GM13976 (cell line): ENCODE data around the gene ICOS.

Source experiments
- DNase-seq: peaks from one replicate; pipeline ENCODE4 v3.0.0; 2012; ENCODE audit warnings: low spot score
- in situ Hi-C: fragments of 300-500 bp; cut with MboI; formaldehyde crosslinking; loops from one replicate; pipeline ENCODE4 v1.12.0; 2022; ENCODE audit warnings: low sequenced_read_pairs, mixed read lengths, inconsistent platforms; ENCODE audit not compliant: unreplicated experiment
- TF ChIP-seq, protein P1 (sequence below): IDR thresholded peaks from 2 replicates; pipeline ENCODE4 v1.5.1; 2012; ENCODE audit warnings: borderline replicate concordance, mild to moderate bottlenecking; ENCODE audit not compliant: insufficient read depth; ENCODE audit errors: extremely low read depth, missing control alignments, control extremely low read depth

Gene ICOS

DNA sequence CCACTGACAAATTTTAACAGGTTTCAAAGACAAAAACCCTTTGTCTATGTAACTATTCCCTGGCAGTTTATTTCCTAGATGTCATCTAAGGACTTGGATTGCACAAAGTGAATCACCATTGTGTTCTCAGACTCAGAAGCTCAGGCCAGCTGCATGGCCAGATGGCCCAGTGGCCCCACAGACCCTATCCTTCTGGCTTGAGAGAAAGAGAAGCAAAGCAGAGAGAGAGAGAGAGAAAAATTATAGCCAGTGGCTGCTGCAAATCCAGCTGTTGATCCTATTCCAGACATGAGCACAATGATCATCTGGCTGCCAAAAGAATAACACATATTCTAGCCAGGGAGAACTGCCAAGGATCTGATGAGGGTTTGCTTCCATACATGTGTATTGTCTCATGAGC is 43.2 kb upstream of the ICOS start:
- in situ Hi-C loops = no loop called here
- no peak for DNase-seq
- TF ChIP-seq, protein P1, sequence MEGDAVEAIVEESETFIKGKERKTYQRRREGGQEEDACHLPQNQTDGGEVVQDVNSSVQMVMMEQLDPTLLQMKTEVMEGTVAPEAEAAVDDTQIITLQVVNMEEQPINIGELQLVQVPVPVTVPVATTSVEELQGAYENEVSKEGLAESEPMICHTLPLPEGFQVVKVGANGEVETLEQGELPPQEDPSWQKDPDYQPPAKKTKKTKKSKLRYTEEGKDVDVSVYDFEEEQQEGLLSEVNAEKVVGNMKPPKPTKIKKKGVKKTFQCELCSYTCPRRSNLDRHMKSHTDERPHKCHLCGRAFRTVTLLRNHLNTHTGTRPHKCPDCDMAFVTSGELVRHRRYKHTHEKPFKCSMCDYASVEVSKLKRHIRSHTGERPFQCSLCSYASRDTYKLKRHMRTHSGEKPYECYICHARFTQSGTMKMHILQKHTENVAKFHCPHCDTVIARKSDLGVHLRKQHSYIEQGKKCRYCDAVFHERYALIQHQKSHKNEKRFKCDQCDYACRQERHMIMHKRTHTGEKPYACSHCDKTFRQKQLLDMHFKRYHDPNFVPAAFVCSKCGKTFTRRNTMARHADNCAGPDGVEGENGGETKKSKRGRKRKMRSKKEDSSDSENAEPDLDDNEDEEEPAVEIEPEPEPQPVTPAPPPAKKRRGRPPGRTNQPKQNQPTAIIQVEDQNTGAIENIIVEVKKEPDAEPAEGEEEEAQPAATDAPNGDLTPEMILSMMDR = no peak

DNA sequence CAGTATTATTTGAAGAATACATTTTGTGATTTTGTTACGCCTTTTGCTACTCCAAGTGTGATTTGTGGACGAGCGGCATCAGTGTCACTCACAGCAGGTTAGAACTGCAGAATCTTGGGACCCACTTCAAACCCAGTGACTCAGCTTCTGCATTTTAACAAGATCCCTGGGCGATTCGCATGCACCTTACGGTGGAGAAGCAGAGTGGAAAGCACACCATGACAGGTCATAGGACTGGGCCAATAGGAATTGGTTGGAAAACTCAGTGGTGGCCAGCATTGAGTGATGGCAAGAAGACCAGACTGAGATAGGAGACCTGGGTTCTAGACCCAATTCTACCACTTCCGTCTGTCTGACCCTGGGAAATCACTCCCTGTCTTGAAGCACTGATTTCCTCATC is 42.7 kb upstream of the ICOS start:
- TF ChIP-seq, protein P1 = no peak
- in situ Hi-C loops = no loop called here
- DNase-seq = no peak

DNA sequence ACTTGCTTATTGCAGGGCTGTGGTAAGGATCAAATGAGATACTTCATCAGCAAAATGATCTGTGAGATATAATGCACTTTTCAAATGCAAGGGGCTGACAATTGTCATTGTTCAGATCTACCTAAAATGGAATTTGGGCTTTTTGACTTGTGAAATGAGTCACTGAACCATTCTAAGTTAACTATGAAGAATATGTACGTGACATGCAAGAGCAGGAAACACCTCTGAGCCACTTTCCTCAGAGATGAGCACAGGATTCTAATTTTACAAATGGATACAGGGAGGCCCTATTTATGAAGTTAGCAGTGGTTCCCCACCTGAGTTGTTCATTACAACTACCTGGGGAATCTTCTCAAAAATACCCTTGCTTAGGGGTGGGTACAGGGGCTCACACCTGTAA is 42.3 kb upstream of the ICOS start:
- DNase-seq = no peak
- in situ Hi-C loops = no loop called here
- TF ChIP-seq, protein P1 = no peak

DNA sequence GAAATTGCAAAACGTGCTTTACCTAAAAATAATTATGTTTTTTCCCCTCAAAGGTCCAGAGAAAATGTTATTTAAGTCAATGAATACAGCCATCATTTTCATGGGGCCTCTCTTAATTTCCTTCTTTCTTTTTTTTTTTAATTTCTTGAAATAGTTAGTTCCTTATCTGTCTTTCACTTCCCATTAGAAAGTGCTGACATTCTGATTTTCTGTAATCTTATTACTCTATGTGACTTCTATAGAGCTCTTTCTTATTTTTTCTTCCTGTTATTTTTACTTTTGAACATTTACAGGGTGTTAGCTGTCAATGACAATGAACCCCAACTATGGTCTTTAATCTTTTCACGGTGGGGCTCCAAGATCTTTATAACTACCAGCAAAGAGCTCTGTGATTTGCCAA is 39.0 kb upstream of the ICOS start:
- in situ Hi-C loops = no loop called here
- no peak for DNase-seq
- TF ChIP-seq, protein P1 = no peak

DNA sequence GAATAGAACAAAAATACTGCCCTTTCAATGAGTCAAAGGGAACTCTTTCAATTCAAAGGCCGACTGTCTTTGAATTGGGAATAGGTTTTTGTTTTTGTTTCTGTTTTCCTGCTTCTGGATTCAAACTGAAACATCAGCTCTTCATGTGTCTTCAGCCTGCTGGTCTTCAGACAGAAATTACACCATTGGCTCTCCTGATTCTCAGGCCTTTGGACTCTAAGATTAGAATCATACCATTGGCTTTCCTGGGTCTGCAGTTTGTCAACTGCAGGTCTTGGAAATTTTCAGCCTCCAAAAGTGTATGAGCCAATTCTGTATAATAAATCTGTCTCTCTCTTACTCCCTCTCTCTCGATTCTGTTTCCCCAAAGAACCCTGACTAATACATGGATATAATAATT is 37.9 kb upstream of the ICOS start:
- TF ChIP-seq, protein P1 = no peak
- in situ Hi-C loops = no loop called here
- no peak for DNase-seq

DNA sequence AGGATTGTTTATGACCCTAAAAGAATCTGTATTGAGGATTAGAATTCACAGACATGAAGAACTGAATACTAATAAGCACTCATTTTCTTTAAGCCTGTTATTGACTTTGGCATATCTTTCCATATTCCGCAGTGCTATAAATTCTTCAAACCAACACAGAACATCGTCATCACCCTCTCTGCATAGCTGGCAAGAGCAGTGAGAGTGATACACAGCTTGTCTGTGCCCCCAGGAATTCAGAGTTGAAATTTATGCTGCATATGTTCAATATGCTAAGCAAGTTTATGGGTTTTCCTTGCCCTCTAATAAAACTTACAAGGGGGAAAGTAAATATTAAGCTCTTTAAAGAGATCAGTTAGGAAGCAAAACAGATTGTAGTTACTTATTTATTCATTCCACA is 36.3 kb upstream of the ICOS start:
- in situ Hi-C loops = no loop called here
- TF ChIP-seq, protein P1 = no peak
- DNase-seq = no peak

DNA sequence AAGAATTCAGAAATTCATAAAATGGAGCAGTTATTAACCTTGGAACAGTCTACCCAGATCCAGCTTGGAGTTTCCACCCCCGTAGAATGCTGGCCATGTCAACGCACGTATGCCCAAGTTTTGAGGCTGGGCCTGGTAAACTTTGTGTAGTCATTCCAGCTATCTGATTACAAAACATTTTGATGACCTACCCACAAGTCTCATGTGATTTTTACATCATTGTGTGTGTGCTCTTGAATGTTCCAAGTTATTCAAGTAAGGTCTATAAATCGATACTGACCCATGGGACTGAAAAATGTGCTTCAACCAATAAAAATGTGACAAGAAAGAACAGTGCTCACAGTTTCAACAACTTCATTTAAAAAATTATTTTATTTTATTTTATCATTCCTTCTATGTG is 32.5 kb upstream of the ICOS start:
- in situ Hi-C loops = no loop called here
- TF ChIP-seq, protein P1 = no peak
- DNase-seq = no peak
